MM.1S (cell line): ENCODE data around the gene LRTM2.

Experiments used
- CTCF ChIP-seq: fragments of 300-600 bp; sonication (generic); IDR thresholded peaks from 2 replicates; pipeline ENCODE4 v1.5.1; 2016; ENCODE audit warnings: antibody characterized with exemption, low read length, mixed read lengths
- EZH2phosphoT487 ChIP-seq: fragments of 300-600 bp; sonication (generic); IDR thresholded peaks from 2 replicates; pipeline ENCODE4 v1.6.1; 2018; ENCODE audit warnings: antibody characterized with exemption, low read length

GRCh38 chr12:1870086-1870485, 49.7 kb downstream of the LRTM2 start:
- TF ChIP-seq EZH2phosphoT487 (no peak), CTCF (no peak)
